Midbrain (tissue), 1 donor: ENCODE results near the gene HINT2.

ENCODE experiments used
- DNase-seq: peaks from one replicate; lab custom pipeline; 2025; lab: John Stamatoyannopoulos, UW

Gene HINT2

DNA sequence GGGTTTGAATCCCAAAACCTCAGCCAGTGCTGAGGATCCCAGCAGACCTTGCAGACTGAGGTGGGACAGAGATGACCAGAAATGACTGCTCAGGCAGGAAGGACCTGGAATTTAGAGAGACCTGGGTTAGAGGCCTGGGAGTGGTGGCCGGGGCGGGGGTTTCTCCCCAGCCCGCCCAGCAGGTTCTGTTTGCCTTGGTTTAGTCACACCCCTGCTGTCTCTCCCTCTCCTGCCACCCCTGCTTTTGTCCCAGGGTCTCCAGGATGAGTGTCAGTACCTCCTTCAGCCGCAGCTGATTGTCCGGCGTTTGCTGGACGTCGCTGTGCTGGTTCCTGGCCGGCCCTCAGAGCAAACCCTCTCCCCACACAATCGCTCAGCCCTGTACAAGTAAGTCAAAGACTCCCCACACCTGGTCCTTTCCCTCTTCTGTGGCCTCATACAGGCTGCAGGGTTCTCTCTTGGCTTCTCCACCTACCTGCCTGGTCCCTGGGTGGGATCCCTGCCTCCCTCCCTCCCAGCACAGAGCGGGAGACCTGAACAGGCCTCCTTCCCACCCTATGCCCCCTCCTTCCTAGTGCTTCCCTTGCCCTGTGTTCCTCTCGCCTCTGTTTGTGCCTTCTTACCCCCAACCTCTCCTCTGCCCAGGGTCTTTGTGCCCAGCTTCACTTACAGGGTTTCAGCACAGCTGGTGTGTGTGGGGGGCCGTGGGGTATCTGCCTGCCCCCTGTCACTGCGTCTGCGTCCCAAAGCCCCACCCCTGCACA, 26.2 kb upstream of the HINT2 start:
- no peak for DNase-seq

DNA sequence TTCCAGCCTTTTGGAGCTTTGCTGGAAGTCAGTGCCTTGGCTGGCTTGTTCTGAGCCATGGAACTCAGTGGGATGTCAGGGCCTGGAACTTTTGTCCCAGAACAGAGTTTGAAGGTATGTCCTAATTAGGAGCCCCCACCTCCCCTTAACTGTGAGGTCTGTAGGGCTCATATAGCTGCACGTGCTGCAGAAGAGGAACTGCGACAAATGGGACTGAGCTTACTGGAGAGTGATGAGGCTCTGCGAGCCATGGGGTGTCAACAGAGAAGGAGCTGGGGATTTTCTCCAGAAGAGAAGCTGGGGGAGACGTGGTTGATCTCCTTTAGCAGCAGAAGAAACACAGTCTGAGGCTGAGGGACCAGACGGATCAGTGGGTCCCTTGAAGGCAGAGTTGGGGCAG, 25.1 kb upstream of the HINT2 start:
- DNase-seq: no peak

DNA sequence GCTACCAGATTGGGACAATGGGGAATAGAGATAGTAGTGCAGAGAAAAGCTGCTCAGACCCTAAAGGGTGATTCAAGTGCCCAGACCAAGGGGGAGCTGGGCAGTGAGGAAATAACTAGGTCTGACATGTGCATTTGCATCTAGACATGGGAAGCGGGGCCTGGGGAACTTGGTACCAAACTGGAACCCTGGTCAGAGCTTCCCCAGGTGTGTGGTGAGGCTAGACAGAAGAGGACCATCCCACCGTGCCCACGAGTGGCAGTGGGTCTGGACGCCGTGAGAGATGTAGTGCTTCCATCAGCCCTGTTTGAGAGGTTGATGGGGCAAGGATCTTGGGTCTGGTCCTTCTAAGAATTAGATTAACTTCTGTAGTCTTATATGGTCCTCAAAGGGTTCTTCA, 21.8 kb upstream of the HINT2 start:
- DNase-seq: no peak

DNA sequence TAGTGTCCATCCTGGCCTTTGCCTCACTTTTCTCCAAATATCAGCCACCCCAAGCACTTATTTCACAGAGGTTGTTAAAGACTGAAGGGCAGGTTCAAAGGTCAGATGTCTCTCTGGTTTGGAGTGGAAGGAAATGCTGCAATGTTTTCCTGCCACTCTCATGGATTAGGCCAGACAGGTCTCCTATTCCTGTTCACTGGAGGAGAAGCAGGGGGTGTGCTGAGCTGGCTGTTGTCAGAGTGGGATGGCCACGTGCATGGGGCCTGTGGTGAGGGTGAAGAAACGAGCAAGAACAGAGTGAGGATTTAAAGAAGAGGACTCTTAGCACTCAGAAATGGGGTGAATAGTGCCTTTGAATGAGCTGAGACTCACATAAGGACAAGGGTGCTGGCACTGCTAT, 20.9 kb upstream of the HINT2 start:
- DNase-seq: no peak

DNA sequence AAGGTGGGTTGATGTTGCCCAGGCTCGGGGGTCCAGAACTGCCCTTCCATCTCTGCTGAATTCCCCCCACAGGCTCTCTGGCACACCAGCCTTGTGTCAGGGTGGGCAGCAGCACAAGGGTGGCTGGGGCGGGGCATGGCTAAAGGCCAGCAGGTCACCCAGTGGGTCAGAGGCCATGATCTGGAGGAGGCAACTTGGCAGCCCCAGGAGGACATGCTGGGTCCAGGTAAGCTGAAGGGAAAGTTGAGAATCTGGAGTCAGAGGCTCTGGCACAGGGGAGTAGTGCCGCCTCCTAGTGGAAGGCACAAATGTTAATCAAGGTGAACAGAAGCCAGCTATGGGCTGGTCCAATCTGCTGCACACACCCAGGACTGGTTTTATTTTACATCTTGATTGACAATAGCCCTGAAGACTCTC, 20.4 kb upstream of the HINT2 start:
- no peak for DNase-seq

DNA sequence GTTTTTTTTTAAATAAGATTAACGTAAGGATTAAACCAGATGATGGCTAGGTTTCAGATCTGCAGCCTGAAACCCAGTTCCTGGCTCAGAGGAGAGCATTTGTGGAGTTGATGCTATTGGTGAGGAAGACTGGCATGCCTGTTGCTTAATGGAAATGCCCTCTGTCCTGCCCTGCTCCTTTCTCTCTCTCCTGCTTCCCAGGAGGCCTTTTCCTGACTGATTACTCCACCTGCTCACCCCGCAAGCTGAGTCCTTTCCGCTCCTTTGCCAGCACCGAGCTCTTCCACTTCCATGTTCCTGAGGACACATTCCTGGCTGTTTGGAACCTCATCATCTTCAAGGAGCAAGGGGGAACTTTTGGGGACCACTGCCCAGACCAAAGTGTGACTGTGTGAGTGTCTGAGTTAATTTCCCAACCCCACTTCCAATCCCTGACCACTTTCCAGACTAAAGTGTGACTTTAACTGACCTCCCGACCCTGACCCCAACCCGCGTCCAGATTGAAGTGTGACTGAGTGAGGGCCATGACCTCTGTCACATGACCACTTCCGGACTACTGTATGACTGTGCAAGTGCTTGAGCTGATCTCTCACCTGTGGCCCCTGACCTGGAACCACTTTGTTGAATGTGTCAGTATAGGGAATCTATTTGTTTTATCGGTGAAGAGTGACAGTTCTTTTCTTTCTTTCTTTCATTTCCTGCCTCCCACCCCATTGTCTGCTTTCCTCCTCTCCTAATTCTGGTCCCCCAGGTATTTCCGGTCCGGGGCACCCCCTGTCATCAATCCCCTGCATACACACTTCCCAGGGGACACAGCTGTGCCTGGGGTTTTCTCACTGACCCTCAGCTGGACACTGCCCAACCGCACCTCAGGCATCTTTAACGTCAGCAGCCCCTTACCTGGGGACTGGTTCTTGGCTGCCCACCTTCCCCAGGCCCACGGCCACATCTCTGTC, 19.7 kb upstream of the HINT2 start:
- DNase-seq: no peak

DNA sequence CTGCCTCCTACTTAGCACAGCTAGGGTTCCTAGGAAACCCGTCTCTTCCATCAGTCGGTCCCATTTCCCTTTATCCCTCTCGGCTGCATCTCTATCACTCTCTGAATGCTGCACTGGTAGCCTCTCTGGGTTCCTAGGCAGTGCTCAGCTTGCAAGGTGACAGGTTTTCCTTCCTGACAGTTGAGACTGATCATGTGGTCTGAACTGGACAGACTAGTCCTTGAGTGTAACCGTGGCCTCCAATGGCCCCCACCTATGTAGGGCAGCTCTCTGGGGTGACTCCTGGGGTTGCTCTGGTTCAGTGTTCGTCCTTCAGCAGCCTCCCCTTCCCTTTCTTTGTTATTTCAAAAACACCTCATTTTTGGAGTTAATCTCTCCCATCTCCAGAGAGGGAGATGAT, 18.0 kb upstream of the HINT2 start:
- no peak for DNase-seq

DNA sequence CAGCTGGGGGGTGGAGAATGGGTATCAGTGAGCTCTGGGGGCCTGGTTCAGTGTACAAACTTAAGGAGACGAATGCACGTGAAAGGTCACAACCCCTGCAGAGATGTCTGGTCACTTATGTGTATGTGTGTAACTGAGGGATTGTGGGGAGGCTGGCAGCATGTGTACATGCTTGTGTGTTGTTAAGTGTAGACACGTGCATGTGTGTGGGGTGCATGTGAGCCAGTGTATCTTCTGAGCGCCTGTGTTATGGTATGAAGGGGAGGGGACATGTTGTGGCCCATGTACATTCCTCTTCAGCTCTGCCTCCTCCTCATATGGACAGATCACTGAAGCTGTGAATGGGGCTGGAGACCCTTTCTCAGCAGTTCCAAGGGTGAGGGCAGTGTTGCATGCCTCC, 16.2 kb upstream of the HINT2 start:
- DNase-seq: no peak

DNA sequence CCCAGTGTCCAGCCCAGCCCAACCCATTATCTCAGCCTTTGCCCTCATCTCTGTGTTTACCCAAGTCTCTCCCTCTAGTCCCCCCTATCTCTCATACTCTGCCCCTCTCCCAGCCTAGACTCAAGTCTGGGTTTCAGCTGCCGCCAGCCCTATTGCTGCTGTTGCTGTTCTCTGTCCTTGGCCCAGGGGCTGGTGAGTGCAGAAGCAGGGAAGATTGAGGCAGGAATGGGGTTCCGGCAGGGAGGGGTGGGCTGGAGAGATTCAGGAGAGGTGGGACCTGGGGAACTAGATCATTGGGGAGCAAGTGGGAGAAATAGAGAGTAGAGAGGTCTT, 14.9 kb upstream of the HINT2 start:
- DNase-seq: no peak

DNA sequence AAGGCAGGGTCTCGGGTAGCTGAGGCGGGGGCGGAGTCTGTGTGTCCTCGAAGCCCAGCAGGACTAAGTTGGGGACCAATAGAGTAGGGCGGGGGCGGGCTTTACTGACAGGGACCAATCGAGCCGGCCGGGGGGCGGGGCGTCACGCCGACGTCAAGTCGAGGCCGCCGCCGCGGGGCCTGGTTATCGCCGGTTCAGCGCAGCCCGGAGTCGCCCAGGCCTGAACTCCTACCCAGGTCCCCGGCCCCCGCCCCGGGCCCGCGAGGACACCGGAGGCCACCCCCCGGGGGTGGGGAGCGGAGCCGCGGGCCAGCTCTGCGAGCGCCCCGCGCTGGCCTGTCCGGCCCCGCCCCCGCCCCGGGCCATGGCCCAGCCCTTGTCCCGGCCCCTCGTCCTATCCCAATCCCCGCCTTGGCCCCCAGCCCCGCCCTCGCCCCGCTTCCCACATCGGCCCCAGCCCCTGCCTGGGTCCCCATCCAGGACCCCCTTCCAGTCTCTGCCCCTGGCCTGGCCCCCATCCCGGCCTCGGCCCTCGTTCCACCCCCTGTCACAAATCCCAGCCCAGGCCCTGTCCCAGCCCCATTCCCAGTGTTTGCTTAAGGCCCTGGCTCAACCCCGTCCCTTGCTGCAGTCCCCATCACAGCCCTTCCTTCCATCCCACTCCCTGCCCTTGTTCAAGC, 14.4 kb upstream of the HINT2 start, which contains the start of gene TMEM8B:
Gene TMEM8B (plus strand): TSS at position 145 of the 680 bp plus-strand sequence. CDS start 220 bp downstream, at position 365.
- DNase-seq: peak; percentile 93

DNA sequence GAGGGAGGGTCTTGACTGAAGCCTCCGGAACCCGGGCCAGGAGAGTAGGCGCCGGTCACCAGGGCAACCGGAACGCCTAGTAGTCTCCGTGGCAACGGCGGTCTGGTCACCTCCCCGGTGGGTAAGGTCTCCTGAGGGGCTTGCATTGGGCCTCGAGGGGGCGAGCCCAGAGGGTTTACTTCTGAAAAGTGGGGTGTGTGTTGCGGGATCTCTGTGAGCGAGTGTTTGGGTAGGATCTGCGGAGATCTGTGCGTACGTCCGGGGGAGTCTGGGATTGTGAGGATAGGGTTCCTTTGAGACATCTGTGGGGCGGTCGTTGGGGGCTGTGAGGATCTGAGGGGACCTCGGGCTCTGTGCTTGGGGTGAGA, 13.9 kb upstream of the HINT2 start, which contains the start of gene FAM221B:
Gene FAM221B (minus strand): TSS at position 17 of the 368 bp plus-strand sequence. CDS start 2,571 bp downstream, outside the sequence.
- no peak for DNase-seq

DNA sequence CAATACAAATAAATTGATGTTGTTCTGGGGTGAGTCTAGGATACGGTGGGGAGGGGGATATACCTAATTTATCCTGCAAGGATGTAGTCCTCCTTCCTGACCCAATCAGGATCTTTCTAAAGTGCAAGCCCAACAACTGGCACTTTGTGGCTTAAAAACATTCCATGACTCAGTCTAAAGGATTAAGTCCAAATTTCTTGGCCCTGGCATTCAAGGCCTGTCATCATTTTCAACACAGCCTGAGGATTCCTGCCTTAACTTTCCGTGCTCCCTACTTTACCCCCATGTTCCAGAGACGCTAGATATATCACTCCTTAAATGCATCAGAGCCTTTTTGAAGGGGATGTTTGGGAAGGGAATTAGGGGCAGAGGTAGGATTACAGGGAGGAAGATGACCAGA, 12.6 kb upstream of the HINT2 start:
- no peak for DNase-seq

DNA sequence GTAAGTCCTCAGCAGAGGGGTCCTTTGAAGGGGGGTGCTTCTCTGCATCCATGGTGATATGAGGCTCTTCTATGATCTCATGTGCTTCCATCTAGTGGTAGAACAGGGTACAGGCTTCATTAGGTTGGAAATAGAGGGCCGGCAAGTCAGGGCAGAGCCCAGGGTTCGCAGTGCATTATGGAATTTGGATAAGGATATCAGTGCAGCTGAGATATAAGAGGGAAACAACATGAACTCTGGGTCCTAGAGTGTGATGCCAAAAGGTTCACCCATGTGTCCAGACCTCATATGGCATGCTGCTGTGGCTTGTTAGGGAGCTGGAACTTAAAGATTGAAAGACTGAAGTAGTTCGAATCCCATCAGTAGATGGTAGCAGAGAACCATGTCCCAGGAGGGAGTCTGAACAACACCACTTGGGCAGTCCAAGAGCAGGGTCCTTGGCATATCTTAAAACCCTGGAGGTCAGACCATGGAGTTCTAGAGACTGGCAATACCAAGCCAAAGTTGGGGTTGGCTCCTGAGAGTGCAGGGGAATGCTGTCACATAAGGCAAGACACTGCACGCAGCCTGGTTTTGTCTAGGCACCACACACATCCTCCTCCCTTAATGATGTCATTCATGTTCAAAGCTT, 11.3 kb upstream of the HINT2 start:
- DNase-seq: peak; percentile 53

DNA sequence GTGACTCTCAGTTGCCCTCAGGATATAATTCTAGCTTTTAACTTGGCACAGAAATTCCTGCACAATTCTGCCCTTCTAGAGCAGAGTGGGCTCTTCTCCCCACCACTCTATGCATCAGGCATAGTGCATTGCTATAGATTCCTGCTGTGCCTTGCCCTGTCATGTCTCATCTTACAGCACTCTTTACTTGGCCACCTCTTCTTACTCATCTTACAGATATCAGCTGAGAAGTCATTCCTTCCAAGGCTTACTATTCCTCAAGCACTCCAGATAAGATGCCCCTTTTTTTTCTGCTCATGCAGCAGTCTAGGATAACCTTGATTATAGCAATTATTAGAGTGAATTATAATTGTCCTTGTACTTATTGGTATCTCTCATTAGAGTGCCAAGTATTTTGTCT, 8.1 kb upstream of the HINT2 start:
- DNase-seq: no peak

DNA sequence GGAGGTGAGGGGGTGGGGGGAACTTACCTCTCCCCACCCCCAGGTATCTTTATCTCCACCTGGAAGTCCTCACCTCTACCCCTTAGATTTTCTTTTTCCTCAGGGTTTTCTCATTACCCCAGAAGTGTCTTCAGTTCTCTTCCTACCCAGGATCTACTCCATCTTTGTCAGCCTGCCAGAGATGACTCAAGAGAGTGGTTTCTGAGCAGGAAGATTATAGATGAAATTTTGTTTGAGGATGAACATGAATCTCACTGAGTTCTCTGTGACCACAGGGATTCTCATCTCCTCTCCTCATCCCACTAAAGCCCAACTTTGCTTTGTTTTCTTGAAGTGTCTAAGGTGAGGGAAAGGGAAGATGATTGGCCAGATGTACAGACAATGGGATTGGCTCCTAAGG, 5.2 kb upstream of the HINT2 start:
- DNase-seq: no peak

DNA sequence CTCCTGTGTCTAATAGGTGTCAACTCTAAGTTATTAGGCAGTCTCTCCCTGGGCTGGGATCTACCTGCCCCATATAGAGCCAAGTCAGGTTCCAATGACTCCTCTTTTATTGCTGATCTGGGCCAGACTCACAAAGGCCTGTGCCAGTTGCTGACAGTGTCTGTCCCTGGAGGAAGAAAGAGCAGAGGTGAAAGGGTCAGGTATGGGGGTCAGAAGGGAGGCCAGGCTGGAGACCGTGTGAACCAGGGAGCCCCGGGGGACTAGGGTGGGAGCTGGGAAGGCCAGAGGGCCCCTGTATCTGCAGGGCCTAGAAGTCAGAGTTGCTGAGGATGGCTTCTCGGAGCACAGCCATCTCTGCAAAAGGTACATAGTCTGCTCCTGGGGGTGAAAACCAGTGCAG, 3.5 kb upstream of the HINT2 start:
- DNase-seq: no peak

DNA sequence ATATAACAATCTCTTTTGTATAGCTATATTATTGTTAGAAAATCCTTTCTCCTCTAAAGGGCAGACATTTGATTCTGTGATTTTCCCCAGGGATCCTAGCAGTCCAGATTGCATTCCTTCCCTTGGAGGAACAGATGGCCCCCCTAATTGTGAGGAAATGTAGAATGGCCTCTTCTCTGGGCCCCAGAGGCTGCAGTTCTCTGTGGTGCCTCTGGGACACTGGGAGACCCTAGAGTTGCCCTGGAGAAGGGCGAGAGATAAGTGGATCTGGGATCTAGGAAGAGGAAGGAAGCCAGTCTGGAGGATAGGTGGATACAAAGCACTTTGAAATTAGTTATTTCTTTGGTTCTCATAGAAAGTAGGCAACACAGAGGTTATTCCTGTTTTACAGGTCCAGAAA, 1.9 kb upstream of the HINT2 start:
- DNase-seq: no peak

DNA sequence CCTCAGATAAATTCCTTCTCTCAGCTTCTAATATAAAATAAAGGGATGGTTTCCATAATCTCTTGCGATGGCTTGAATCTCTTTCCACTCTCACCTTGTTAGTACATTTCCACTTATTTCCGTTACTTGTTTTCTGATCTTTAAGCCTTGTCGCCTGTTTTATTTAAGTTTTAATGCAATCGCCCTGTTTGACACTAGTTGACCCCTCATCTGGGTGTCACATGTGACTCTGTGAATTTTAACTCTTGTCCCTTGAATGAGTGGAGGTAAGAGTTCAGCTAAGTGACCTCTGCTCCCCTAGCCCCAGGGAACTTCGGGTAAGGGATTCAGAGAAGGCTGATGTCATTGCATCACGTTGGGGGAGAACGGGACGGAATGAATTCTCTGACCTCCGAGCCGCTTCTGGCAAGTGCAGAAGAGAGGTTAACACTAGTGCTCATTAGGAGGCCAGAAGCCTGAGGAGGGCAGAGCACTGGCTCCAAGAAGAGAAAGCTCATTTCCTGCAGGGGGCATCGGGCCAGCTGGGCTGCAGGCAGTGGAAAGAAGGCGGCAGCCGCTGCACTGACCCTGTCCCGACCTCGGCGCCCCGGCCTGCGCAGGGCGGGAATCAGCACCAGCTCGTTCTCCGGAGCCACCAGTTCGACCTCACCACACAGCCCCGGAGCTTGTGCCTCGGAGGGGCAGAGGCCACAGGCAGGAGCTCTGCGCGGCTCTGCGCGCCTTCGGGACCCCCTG, 569 bp downstream of the HINT2 start:
- DNase-seq: peak; percentile 74

DNA sequence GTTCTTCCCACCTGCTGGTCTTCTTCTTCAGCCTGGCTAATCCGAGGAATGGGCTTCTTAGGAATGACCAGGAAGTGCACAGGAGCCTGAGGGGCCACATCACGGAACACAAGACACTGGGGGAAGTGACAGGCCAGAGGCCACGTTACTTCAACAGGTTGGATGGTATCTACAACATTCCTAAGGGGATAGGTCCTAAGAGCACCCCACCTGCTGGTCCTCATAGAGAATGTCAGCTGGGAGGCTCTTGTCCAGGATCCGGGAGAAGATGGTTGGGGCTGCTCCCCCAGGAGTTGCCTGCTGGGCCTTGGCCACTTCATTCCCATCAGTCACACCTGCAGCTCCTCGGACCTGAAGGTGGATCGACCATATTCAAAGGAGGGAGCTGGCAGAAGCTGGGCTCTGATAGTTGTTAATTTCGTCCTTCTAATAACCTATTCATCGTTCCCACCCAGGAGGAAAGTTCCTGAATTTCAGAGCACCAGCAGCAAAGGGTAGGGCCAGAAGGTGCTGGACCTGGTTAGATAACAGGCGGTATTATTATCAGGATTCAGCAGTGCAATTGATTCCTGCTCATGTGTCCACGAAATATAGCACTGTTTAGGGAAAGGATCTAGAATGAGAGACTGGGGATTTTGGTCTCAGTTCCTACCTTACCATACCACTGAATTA, 1.3 kb downstream of the HINT2 start:
- no peak for DNase-seq

DNA sequence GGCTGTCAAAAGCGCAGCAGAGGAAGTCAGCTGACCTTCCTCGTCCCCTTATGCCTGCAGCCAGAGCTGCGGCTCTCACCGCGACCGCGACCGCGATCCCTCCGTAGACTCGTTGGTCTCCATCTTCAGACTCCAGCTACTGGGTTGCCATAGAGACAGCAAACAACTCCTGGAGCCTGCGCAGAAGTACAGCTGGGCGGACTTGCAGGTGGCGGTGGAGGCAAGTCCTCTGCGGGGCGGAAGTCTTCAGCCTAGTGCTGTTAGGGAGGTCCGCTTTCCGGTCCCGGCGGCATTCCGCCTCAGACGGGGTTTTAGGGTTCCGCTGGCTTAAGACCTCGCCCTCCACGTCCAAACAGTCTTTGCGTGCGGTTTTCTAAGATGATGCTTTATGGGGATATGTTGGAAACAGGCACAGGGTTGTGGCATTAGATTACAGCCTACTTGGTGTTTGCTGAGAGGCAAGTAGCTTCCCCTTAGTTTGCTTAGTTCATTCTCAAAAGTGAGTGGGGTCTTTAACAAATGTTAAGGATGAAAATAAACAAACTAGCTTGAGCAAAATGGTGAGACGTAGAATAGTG, 2.7 kb downstream of the HINT2 start, which contains the start of gene SPAG8:
Gene SPAG8 (minus strand): TSS at position 238 of the 578 bp plus-strand sequence. CDS start 115 bp downstream, at position 123.
- peak; percentile 93 for DNase-seq
